HCT116 (cell line): ENCODE results near the gene TBCD. TPM values are rescaled to one million over a fixed set of nuclear protein-coding genes. Genes with fewer than 3 reads are reported as not detected.

ENCODE experiments used
- ATAC-seq: fragments of 200-7000 bp; cut with Tn5 transposase; 2 replicates; pipeline ENCODE4 v1.9.1; 2020; ENCODE audit warnings: mild to moderate bottlenecking, moderate library complexity
- BruUV-seq: library from RNA; stranded (reverse); fragments of 400-500 nt; replicated peaks from 2 replicates; lab custom pipeline; 2021; lab: Mats Ljungman, UMichigan
- CTCF ChIA-PET: fragments of 300-600 bp; sonication (Branson Sonifier 250); formaldehyde crosslinking; loops from one replicate; lab custom pipeline; 2021; ENCODE audit warnings: antibody characterized with exemption; lab: Charles Lee
- POLR2A ChIA-PET: fragments of 300-600, 350-600 bp; sonication (Branson Sonifier 250); formaldehyde crosslinking; loops from one replicate; lab custom pipeline; 2021; ENCODE audit warnings: antibody characterized with exemption; lab: Charles Lee
- RAD21 ChIA-PET, 2 experiments: fragments of 300-600 bp; sonication (Branson Sonifier 250); formaldehyde crosslinking; loops; one replicate each; lab custom pipeline; 2023; ENCODE audit warnings: low total read pairs in 2 of 2; ENCODE audit not compliant: uncharacterized antibody in 2 of 2, unreplicated experiment in 2 of 2, low non-redundant PET in 1 of 2; lab: Charles Lee
- DNase-seq: peaks from one replicate; pipeline ENCODE4 v3.0.0-alpha.2; 2010; ENCODE audit warnings: low read depth, low spot score
- H2AFZ ChIP-seq: fragments of 200-600 bp; shearing (Covaris generic), sonication (generic); 2 replicates; pipeline ENCODE4 v1.6.1; 2017; ENCODE audit warnings: low read depth, mixed run types, mixed read lengths, antibody characterized with exemption, low read length; ENCODE audit not compliant: poor library complexity, severe bottlenecking
- H3K27ac ChIP-seq: 2 replicates; pipeline ENCODE4 v1.5.1; 2012; ENCODE audit warnings: low read depth, low read length
- H3K27me3 ChIP-seq: fragments of 200-600 bp; sonication (generic); 2 replicates; pipeline ENCODE4 v1.6.1; 2016; ENCODE audit warnings: mixed run types, low read length, mixed read lengths; ENCODE audit not compliant: insufficient read depth
- H3K36me3 ChIP-seq, 2 experiments: fragments of 200-500 bp in 1 of 2; fragments of 200-600 bp in 1 of 2; sonication (Bioruptor generic) in 1 of 2; sonication (generic) in 1 of 2; 2 replicates each; pipeline versions ENCODE4 v1.5.1 to v1.6.1; 2014 to 2016; ENCODE audit warnings: low read length in 2 of 2, inconsistent platforms in 1 of 2, mixed read lengths in 1 of 2, mixed run types in 1 of 2; ENCODE audit not compliant: insufficient read depth in 2 of 2, control insufficient read depth in 1 of 2
- H3K4me1 ChIP-seq, 2 experiments: fragments of 200-600 bp in 1 of 2; sonication (generic) in 1 of 2; 2 replicates each; pipeline versions ENCODE4 v1.5.1 to v1.6.1; 2012 to 2017; ENCODE audit warnings: low read length in 2 of 2, inconsistent platforms in 1 of 2, mild to moderate bottlenecking in 1 of 2, mixed read lengths in 1 of 2, mixed run types in 1 of 2, moderate library complexity in 1 of 2; ENCODE audit not compliant: insufficient read depth in 2 of 2, control insufficient read depth in 1 of 2
- H3K4me2 ChIP-seq: fragments of 200-600 bp; sonication (generic); 2 replicates; pipeline ENCODE4 v1.6.1; 2017; ENCODE audit warnings: mixed run types, low read length, mixed read lengths
- H3K4me3 ChIP-seq, 2 experiments: fragments of 200-600 bp in 1 of 2; sonication (generic) in 1 of 2; replicated peaks in 1 of 2; 2 replicates each; pipeline ENCODE4 v1.5.1; 2011 to 2016; ENCODE audit warnings: low read length in 2 of 2, control low read depth in 1 of 2, low read depth in 1 of 2, mild to moderate bottlenecking in 1 of 2, mixed read lengths in 1 of 2, mixed run types in 1 of 2
- H3K79me2 ChIP-seq: fragments of 200-600 bp; sonication (generic); 2 replicates; pipeline ENCODE4 v1.6.1; 2017; ENCODE audit warnings: mild to moderate bottlenecking, mixed run types, low read length, moderate library complexity, mixed read lengths; ENCODE audit not compliant: insufficient read depth
- H3K9ac ChIP-seq: fragments of 200-600 bp; sonication (generic); 2 replicates; pipeline ENCODE4 v1.6.1; 2016; ENCODE audit warnings: low read length, mixed read lengths
- H3K9me2 ChIP-seq: fragments of 200-600 bp; sonication (generic), shearing (Covaris generic); 2 replicates; pipeline ENCODE4 v1.6.1; 2017; ENCODE audit warnings: mixed run types, mild to moderate bottlenecking, moderate library complexity; ENCODE audit not compliant: insufficient read depth
- H3K9me3 ChIP-seq, 2 experiments: fragments of 200-500 bp in 1 of 2; fragments of 200-600 bp in 1 of 2; sonication (Bioruptor generic) in 1 of 2; sonication (generic) in 1 of 2; 2 replicates each; pipeline ENCODE4 v1.6.1; 2014 to 2017; ENCODE audit warnings: low read length in 2 of 2, mixed read lengths in 2 of 2, inconsistent platforms in 1 of 2, low read depth in 1 of 2, mild to moderate bottlenecking in 1 of 2, mixed run types in 1 of 2, moderate library complexity in 1 of 2; ENCODE audit not compliant: control insufficient read depth in 1 of 2, insufficient read depth in 1 of 2
- H4K20me1 ChIP-seq: fragments of 200-600 bp; sonication (generic), shearing (Covaris generic); 2 replicates; pipeline ENCODE4 v1.6.1; 2017; ENCODE audit warnings: mixed run types, mild to moderate bottlenecking, moderate library complexity; ENCODE audit not compliant: insufficient read depth
- CBX3 ChIP-seq: IDR thresholded peaks from 2 replicates; pipeline ENCODE4 v1.6.1; 2012; ENCODE audit warnings: low read depth
- CEBPB ChIP-seq: IDR thresholded peaks from 2 replicates; pipeline ENCODE4 v1.6.1; 2012; ENCODE audit warnings: low read depth
- ELF1 ChIP-seq: IDR thresholded peaks from 2 replicates; pipeline ENCODE4 v1.6.1; 2012; ENCODE audit warnings: low read depth, borderline replicate concordance
- EZH2phosphoT487 ChIP-seq: fragments of 200-600 bp; IDR thresholded peaks from 2 replicates; pipeline ENCODE4 v1.6.1; 2018; ENCODE audit warnings: antibody characterized with exemption, borderline replicate concordance
- MAX ChIP-seq: IDR thresholded peaks from 2 replicates; pipeline ENCODE4 v1.6.1; 2012
- RAD21 ChIP-seq: IDR thresholded peaks from 2 replicates; pipeline ENCODE4 v1.6.1; 2012; ENCODE audit warnings: low read depth, mild to moderate bottlenecking
- REST ChIP-seq: IDR thresholded peaks from 2 replicates; pipeline ENCODE4 v1.6.1; 2012; ENCODE audit warnings: low read depth
- SIN3A ChIP-seq: IDR thresholded peaks from 2 replicates; pipeline ENCODE4 v1.6.1; 2012; ENCODE audit warnings: low read depth
- SP1 ChIP-seq: IDR thresholded peaks from 2 replicates; pipeline ENCODE4 v1.6.1; 2012; ENCODE audit warnings: low read depth
- TCF7L2 ChIP-seq: IDR thresholded peaks from 2 replicates; pipeline ENCODE4 v1.7.0; 2011; ENCODE audit warnings: borderline replicate concordance, inconsistent platforms; ENCODE audit not compliant: insufficient read depth, insufficient read length; ENCODE audit errors: extremely low read depth
- ZFX ChIP-seq: fragments of 450-650 bp; IDR thresholded peaks from 2 replicates; pipeline ENCODE4 v1.6.1; 2017
- ZNF274 ChIP-seq: fragments of 200-500 bp; sonication (Bioruptor generic); IDR thresholded peaks from 2 replicates; pipeline ENCODE4 v1.6.1; 2014; ENCODE audit warnings: mild to moderate bottlenecking, low read depth, low read length, inconsistent platforms
- intact Hi-C: fragments of 100-400 bp; cut with micrococcal nuclease; formaldehyde crosslinking; loops from 2 replicates; pipeline ENCODE4 v1.10.0; 2022
- total RNA-seq: library from RNA; stranded (reverse); gene quantifications from one replicate; pipeline ENCODE4 v1.2.1, GENCODE V29; 2021; ENCODE audit not compliant: unreplicated experiment

Gene TBCD
- total RNA-seq, 1 experiment from 2014 or later = 152 TPM

- no peak for TF ChIP-seq TCF7L2
- TF ChIP-seq EZH2phosphoT487 = no peak
- no peak for TF ChIP-seq ELF1
- no peak for TF ChIP-seq REST
- TF ChIP-seq CEBPB = no peak
- TF ChIP-seq ZFX = no peak
- TF ChIP-seq ZNF274 = no peak
- TF ChIP-seq RAD21 = no peak
- TF ChIP-seq SIN3A = no peak
- TF ChIP-seq MAX = no peak
- no peak for TF ChIP-seq CBX3
- no peak for TF ChIP-seq SP1
- BruUV-seq = no TSS peak
- Histone ChIP-seq H3K79me2 (peaks cover 27% of the 10 kb centered on the region), H3K4me2 (no peak overlapping the region), H3K4me3 (no peak overlapping the region), H3K36me3 (peaks cover 0 to 14% of the 10 kb centered on the region in 2 experiments; a peak in 1 of 4 replicates), H3K9ac (no peak overlapping the region), H3K27ac (no peak overlapping the region), H3K4me1 (no peaks in the 10 kb centered on the region), H2AFZ (no peak overlapping the region), H4K20me1 (0 out of 2 replicates have a peak, but pooled peaks cover 4% of the 10 kb centered on the region), H3K9me2 (no peaks in the 10 kb centered on the region), H3K27me3 (no peaks in the 10 kb centered on the region), H3K9me3 (no peaks in the 10 kb centered on the region)
- POLR2A ChIA-PET = no interaction called here
- RAD21 ChIA-PET = no interaction called here
- ATAC-seq (no peak), DNase-seq (no peak)
- CTCF ChIA-PET = no interaction called here
- intact Hi-C loops = no loop called here
These were observed 53.4 kb downstream of the TBCD start for GRCh38 chr17:82805254-82805653.
